GM19324 (cell line): ENCODE data around the gene NID2.

ENCODE experiments used
- ATAC-seq: cut with Tn5 transposase; IDR thresholded peaks from one replicate; pipeline ENCODE4 v1.9.1; 2021; ENCODE audit warnings: mild to moderate bottlenecking, moderate library complexity; ENCODE audit not compliant: unreplicated experiment, low FRiP score

NID2 gene

GRCh38 chr14:52007637-52008036 lies 61.2 kb downstream of the NID2 start:
- ATAC-seq: no peak

DNA sequence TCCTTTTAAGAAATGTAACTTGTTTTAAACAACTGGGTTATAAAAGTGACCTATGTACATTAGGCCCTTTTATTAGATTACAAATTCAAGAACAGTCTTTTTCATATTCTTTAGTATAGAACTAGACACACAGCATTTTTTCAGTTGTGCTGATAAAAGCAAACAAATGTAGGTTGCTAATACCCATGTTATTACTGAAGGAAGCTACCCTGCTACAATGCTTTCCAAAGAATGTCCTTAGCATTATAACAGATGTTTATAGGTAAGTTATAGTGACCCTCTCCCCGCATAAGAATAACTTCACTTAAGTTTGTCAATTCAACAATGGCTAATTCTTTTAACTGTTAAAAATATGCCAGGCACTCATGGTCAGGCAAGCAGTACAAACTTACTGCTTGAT lies 61.6 kb downstream of the NID2 start:
- no peak for ATAC-seq

- ATAC-seq: no peak
Measured at GRCh38 chr14:52006361-52006760, 62.5 kb downstream of the NID2 start.

GRCh38 chr14:52005625-52006024 lies 63.2 kb downstream of the NID2 start:
- ATAC-seq: no peak

DNA sequence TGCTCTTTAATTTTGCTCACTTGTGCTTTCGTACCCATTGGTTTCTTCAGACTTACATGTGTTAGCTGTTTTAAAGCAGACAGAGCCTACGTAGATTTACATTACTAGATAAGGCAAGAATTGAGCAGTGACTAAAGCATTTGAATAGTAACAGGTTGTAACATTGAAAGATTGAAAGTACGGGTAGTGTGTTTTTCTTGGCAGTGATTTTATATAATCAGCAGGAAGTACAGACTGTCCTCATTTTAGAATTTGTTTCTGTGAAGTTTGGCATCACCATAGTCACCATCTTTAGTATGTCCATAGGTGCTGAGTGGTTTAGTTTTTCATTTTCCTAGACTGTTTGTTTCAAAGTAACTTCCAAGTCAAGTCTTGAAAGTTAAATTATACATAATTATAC lies 65.5 kb downstream of the NID2 start:
- no peak for ATAC-seq

- ATAC-seq: no peak
Measured at GRCh38 chr14:52002542-52002941, 66.3 kb downstream of the NID2 start.

DNA sequence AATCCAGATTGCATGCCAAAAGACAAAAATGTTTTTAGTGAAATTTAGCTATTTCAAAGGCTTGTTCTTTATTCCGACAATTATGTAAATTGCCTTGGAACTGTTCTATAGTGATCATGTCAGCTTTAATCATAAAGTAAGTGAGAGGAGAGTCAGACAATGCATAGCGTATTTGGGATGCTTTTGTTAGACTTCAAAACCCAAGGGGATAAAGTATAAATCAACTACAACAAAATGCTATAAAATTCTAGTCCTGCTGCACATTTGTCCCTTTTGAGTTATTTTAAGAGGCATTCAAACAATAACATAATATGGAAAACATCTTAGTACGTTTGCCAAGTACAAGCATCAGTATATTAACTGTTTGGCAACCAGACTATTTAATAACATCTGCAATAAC lies 68.2 kb downstream of the NID2 start:
- ATAC-seq: no peak

DNA sequence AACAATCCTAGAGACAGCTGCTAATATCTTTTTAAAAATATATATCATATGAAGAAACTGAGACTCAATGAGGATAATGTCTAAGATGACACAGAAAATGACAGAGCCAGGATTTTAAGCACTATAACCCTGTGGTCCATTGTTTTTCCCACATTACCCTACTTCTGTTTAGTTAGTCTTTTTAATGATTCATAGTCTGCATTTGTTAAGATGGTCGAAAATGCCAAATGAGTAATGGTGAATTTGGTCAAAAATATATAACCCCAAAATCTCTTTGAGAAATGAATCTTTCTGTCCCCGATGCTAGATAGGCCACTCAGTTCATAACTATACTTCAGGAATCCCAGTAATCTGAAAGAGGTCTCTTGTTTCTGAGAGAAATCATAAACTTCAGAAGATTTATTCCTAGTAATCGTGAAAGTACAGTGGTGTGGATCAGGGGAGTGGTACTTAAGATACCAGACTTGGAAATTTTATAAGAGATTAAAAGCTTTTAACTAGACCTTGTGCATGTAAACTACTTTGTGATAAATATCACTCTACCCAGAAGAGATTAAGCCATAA lies 68.8 kb downstream of the NID2 start:
- no peak for ATAC-seq

GRCh38 chr14:51999084-51999483 lies 69.8 kb downstream of the NID2 start:
- no peak for ATAC-seq

DNA sequence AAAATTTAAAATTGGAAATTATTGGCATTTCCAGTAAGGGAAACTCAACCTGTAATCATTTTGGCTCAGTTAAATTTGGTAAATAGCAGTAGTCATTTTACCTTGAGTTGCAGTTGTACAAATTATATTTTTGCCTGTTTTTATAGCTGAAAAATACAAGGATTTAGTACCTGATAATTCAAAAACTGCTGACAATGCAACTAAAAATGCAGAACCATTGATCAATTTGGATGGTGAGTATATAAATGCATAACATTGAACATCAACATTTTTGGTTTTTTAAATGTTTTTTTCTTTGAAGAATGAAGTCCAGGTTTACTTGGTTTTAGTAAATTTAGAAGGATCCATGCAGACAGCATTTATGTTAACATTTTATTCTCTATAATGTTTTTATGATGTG lies 70.5 kb downstream of the NID2 start:
- ATAC-seq: no peak

DNA sequence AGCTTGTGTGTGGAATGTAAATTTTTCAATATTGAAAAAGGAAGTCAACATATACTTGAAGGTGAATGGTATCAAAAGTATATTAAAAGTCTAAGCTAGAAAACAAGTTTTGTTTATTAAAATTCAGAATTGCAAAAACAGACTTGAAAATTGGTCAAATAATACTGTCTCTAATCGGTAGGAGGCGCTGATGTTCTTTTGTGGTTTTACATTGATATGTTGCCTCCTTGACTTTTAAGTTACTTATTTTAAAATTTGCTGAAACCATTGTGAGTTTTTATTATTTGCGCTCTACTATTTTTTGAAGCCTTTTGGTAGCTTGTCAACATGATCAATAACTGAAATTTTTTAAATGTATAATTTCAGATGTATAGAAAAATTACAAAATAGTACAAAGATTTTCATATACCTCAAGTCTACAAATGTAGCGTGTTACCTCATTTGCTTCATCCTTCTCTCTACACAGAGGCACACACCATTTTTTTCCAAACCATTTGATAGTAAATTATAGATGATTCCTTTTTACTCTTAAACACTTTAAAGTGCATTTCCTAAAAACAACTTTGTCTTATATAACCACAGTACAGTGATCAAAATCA lies 72.6 kb downstream of the NID2 start:
- no peak for ATAC-seq

DNA sequence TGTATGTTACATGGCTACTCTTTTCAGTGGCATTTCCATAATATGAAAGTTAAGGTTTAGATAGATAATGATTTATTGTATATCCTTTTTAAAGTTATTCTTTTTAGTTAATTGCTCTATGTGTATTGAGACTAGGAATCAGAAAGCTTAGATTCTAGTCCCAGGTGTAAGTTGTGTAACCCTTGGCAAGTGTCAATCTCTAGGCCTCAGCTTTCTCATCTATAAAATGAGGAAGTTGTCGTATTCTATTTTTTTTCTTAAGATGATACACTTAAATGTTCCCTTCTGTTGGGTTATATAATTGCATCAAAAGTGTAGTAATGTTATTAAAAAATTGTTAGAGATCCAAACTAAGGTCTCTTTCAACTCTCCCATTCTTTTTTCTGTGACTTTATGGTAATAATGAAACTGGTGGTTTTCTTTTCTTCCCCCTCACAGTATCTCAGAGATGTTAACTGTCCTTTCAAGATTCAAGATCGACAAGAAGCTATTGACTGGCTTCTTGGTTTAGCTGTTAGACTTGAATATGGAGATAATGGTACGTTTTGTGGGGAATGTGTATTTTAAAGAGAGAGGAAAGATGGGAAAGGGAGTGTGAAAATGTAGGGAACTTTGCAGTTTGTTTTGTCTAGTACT lies 75.5 kb downstream of the NID2 start:
- ATAC-seq: no peak

GRCh38 chr14:51990488-51990887 lies 78.4 kb downstream of the NID2 start:
- no peak for ATAC-seq

- peak; percentile 98 for ATAC-seq
Measured at GRCh38 chr14:51989293-51990234, 79.3 kb downstream of the NID2 start, which contains the start of gene RTRAF. Gene RTRAF (plus strand): TSS chr14:51989546. CDS start chr14:51989640, 94 bp downstream.

- no peak for ATAC-seq
Measured at GRCh38 chr14:51988221-51988620, 80.6 kb downstream of the NID2 start.

DNA sequence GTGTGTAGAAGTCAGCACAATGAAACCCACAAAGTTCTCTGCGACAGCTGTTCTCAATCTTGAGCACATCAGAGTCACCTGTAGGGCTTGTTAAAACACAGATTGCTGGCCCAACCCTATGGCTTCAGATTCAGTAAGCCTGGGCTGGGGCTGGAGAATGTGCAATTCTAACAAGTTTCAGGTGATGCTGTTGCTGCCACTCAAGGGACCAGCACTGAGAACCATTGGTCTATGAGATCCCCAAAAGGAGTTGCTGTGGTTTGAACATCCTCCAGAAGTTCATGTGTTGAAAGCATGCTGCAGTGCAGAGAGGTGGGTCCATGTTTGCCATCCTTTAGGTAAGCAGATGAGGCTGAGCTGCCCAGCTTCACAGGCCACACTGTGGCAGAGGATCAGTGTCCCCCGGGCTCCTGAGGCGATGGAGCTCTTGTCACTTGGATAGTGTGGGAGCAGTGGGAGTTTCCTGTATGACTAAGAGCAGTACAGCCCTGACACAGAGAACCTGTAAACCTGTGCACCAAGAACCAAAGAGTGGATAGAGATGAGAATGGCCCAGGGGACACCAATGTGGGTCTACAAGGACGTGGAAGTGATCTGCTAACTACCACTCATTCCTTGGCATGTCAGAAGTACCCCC lies 87.5 kb downstream of the NID2 start:
- ATAC-seq: no peak

GRCh38 chr14:51979088-51979709 lies 89.7 kb downstream of the NID2 start:
- ATAC-seq: no peak

DNA sequence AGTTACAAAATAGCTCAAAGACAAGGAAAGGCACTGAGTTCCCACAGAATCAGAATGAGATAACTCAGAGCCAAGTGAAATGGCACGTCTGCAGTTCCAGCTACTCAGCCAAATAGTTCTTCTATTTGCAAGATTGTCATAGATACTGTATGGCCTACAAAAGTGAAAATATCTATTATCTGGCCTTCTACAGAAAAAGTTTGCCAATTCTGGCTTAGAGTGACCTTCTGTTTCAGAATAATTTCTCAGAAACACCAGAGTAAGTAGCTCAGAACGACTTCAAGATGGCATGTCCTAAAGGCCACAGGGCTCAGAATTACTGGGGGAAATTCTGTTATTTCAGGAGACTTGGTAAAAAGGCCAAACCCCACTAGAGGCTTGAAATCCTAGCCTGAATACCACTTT lies 90.2 kb downstream of the NID2 start:
- ATAC-seq: no peak

DNA sequence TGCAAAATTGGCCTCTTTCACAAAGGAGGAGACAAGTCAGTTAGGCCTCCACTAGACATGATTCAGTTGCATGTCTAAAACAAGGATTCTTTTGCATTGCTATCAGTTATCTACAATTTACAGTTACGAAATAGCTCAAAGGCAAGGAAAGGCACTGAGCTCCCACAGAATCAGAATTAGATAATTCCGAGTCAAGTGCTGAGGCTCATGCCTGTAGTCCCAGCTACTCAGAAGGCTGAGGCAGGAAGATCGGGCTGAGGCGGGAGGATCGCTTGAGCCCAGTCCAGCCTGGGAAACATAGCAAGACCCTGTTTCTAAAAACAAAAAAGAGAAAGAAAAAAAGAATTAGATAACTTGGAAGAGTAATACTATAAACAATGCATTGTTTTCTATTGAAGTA lies 91.8 kb downstream of the NID2 start:
- ATAC-seq: no peak

DNA sequence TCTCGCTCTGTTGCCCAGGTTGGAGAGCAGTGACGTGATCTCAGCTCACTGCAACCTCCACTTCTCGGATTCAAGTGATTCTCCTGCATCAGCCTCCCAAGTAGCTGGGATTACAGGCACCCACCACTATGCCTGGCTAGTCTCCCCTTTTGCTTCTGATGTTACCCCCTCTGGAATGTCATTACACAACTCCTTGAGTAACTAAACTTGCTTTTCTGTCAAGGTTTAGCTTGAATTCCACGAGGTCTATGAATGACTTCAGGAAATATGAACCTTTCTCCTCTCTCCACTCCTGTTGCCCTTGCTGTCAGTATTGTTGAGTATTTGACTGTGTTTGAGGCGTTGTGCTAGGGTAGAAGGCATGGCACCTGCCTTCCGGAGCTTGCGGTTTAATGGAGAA lies 96.3 kb downstream of the NID2 start:
- no peak for ATAC-seq
